Temporal lobe (tissue), 2 donors: ENCODE data around the gene KIFAP3. TPM values are rescaled to one million over a fixed set of nuclear protein-coding genes. Genes with fewer than 3 reads are reported as not detected.

ENCODE experiments used
- small RNA-seq: library from RNA; depleted of rRNA; stranded (forward); fragments of <200 nt; gene quantifications from one replicate; pipeline ENCODE3, GENCODE V24; 2014; ENCODE audit warnings: low replicate concordance
- total RNA-seq: library from RNA; depleted of rRNA; stranded (reverse); fragments of >200 nt; gene quantifications from one replicate; pipeline ENCODE4 v1.2.3, GENCODE V29; 2014

The KIFAP3 gene
- total RNA-seq, 1 donor from 2014 or later = 215 TPM

Small RNAs within 50 kb of the gene (small RNA-seq; reads per million reads assigned to genes)
- gene MRPS10P1 = not detected

Other genes starting within 250 kb of the KIFAP3 start
- gene SCYL3, start 180.8 kb downstream of the KIFAP3 start, total RNA-seq = 8.6 TPM
- 0.49 TPM for gene NTMT2, start 71.3 kb upstream of the KIFAP3 start, total RNA-seq